GM18861 (cell line): ENCODE results near the gene ZNF598.

Source experiments
- ATAC-seq: cut with Tn5 transposase; IDR thresholded peaks from one replicate; pipeline ENCODE4 v1.9.1; 2021; ENCODE audit not compliant: unreplicated experiment

Gene ZNF598

DNA sequence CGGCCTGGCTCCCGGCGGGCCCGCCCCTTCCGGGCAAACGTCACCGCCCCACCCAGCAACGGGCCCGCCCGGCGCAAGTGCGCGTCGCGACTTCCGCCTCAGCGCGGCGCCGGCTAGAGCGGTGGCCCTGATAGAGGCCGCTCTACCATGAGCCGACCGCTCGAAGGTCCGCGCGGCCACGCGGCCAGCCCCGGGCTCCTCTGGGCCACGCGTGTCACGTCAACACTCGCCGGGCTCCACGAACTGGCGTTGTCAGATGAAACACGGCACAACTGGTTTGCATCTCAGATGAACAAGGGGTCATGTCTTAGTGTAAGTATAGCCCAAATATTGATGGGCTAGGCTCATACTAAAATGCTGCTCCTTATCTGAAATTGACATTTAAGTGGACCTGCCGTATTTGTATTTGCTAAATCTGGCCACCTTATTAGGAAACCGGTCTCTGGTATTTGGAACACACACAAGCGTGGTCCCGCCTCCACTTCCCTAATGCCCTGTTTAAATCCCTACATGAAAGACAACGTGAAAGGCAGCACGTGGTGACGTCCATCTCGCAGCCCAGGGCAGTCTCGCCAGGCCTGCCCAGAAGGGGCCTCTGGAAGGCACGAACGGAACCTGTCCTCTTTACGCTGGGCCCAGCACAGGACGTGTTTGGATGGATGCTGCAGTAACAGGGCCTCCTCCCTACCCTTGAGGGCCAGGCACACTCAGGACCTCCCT, at the start of gene ZNF598:
TSS of gene ZNF598 (minus strand) at position 31 of the 720 bp plus-strand sequence.
- peak; percentile 64 for ATAC-seq

GRCh38 chr16:2058872-2059271, 49.3 kb upstream of the ZNF598 start:
- ATAC-seq = no peak

DNA sequence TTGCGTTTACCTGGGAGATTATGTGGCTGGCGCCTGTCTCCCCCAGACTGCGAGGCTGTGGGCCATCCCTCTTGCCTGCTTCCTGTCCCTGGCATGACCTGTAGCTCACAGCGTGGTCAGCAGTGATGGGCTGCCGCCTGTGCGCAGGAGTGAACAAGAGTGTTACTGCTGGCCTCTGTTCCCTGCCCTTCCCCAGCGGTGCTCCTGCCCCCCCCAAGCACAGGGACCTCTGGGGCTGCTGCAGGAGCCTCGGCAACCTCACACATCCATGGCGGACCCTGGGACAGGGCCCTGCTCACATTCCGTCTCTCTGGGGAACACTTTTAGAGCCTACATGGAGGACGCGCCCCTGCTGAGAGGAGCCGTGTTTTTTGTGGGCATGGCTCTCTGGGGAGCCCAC, 48.8 kb upstream of the ZNF598 start:
- no peak for ATAC-seq

- ATAC-seq = no peak
Observed at GRCh38 chr16:2057438-2057837, 47.8 kb upstream of the ZNF598 start.

GRCh38 chr16:2056681-2057407, 47.2 kb upstream of the ZNF598 start:
- ATAC-seq = no peak

GRCh38 chr16:2056077-2056476, 46.5 kb upstream of the ZNF598 start:
- ATAC-seq = no peak

- no peak for ATAC-seq
Observed at GRCh38 chr16:2054543-2055245, 45.1 kb upstream of the ZNF598 start.

- no peak for ATAC-seq
Observed at GRCh38 chr16:2053897-2054296, 44.3 kb upstream of the ZNF598 start.

DNA sequence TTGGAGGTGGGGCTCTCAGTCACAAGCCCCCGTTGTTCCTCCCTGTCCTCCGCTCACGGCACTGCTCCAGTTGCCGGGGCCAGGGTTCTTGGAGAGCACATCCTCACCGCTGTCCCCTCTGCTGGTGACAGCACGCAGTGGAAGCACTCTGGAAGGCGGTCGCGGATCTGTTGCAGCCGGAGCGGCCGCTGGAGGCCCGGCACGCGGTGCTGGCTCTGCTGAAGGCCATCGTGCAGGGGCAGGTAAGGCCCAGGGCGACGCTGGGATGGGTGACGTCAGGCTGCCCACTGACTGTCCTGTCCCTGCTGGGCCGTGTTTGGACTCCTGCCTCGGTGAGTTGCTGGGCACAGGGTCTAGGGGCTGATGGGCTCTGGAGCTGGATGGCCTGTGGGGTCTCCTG, 43.6 kb upstream of the ZNF598 start:
- no peak for ATAC-seq

DNA sequence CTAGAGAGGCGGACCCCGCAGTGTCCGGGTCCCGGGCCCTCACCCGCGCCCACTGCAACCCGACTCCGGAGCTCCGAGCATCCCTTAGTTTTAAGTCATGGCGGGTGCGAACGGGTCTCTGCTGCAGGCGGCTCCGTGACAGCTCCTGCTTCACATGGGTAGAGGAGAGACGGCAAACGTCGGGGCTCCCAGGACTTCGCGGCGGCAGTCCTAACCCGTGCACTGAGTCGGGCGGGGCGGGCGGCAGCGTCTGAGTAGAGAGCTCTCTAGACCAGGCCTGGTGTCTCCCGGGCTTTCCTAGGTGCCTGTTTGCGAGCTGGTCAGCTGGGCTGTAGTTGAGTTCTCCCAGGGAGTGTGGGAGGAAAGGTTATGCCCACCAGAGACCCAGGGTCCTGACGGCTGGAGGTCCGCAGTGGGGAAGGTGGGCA, 38.5 kb upstream of the ZNF598 start:
- ATAC-seq = no peak

GRCh38 chr16:2047330-2048115, 37.9 kb upstream of the ZNF598 start, which contains the start of the genes NTHL1 and TSC2:
Gene NTHL1 (minus strand): TSS chr16:2047834. CDS start chr16:2047823, 11 bp downstream.
Gene TSC2 (plus strand): TSS chr16:2047985. CDS start chr16:2048616, 631 bp downstream.
- ATAC-seq = peak; percentile 89

GRCh38 chr16:2046893-2047329, 37.3 kb upstream of the ZNF598 start:
- no peak for ATAC-seq

DNA sequence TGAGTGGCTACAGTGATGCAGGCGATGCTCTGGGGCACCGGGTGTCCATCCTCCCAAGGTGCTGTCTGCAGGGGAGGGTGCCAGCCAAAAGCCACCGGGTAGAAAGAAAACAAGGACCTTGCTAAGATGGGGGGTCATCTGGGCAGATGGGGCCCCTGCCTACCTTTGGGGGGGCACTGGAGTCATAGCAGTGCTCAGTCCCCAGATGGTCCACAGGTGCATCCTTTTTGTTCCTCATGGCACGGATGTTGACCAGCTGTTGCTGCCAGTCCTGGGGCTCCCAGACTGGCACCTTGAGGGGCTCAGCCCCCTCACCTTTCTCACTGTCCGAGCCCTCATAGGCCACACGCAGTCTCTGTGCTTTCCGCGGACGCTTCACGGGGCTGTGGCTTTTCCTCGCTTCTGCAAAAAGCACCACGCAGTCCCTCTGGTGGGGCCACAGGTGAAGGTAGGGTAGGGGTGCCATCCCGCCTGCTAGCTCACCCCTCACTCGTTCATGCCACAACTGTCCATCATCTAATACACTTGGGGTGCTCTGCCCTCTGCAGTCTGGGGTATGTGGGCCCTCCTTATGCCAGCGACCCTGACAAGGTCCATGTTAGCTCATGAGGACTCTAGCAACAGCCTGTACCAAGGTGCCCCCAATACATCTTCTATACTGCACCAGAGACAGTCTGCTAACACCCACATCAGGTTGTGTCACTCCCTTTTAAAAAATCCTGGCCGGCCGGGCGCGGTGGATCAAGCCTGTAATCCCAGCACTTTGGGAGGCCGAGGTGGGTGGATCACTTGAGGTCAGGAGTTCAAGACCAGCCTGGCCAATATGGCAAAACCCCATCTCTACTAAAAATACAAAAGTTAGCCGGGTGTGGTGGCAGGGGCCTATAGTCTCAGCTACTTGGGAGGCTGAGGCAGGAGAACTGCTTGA, 36.6 kb upstream of the ZNF598 start:
- no peak for ATAC-seq

- no peak for ATAC-seq
Observed at GRCh38 chr16:2044541-2044940, 34.9 kb upstream of the ZNF598 start.

- no peak for ATAC-seq
Observed at GRCh38 chr16:2043667-2044451, 34.2 kb upstream of the ZNF598 start.

GRCh38 chr16:2042986-2043666, 33.5 kb upstream of the ZNF598 start:
- ATAC-seq = no peak

DNA sequence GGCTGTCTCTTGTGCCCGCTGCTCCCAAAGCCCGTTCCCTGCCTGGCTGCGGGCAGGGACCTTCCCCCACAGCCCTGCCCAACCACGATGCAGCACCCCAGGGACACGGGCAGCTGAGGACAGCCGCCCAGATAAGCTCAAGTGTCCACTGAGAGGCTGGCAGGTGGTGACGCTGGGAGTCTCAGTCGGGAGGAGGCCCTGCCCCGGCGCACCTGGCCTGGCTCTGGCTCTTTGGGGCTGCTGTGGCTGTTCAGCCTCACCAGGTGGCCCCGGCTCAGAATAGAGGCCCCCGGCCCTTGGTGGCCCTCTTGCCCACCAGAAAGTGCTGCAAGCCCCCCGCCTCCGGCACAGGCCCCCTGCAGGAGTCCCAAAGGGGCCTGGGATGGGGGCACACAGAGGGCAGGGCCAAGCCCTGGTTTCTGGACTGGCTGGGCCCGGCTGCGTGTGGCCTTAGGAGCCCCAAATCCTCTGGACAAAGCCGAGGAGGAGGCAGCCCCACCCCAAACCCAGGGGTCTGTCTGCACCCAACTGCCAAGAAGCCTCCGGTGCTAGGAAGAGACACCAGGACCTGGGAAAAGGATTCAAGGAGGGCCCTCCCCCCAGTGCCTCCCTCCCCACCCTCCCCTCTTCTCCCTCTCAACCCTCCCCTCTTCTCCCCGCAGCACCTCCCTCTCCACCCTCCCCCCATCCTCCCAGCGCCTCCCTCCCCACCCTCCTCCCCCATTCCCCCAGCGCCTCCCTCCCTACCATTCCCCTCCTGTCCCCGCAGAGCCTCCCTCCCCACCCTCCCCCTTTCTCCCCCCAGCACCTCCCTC, 32.8 kb upstream of the ZNF598 start:
- no peak for ATAC-seq
